Nephron (organoid): ENCODE data around the gene SPIN1.

ENCODE experiments used
- H3K27ac Mint-ChIP-seq, 3 experiments: 2 replicates each; pipeline ENCODE4 v1.8.0; 2020; ENCODE audit warnings: mixed read lengths in 3 of 3, mild to moderate bottlenecking in 2 of 3, moderate library complexity in 1 of 3
- H3K27me3 Mint-ChIP-seq: 2 replicates; pipeline ENCODE4 v1.8.0; 2021; ENCODE audit warnings: low read depth, mild to moderate bottlenecking, moderate library complexity, mixed read lengths
- H3K36me3 Mint-ChIP-seq: 2 replicates; pipeline ENCODE4 v1.8.0; 2020; ENCODE audit warnings: low read depth, mixed read lengths
- H3K4me1 Mint-ChIP-seq: 2 replicates; pipeline ENCODE4 v1.8.0; 2020; ENCODE audit warnings: mixed read lengths
- H3K4me3 Mint-ChIP-seq, 3 experiments: 2 replicates each; pipeline ENCODE4 v1.8.0; 2020; ENCODE audit warnings: mild to moderate bottlenecking in 3 of 3, mixed read lengths in 3 of 3, moderate library complexity in 2 of 3
- H3K9me3 Mint-ChIP-seq: 2 replicates; pipeline ENCODE4 v1.8.0; 2020; ENCODE audit warnings: mixed read lengths
- TF ChIP-seq, protein P1 (sequence below), 3 experiments: fragments of 200-600 bp; sonication (generic); IDR thresholded peaks; one replicate each; pipeline ENCODE4 v1.5.0; 2021; ENCODE audit warnings: antibody characterized with exemption in 3 of 3; ENCODE audit not compliant: unreplicated experiment in 3 of 3

Gene SPIN1

DNA sequence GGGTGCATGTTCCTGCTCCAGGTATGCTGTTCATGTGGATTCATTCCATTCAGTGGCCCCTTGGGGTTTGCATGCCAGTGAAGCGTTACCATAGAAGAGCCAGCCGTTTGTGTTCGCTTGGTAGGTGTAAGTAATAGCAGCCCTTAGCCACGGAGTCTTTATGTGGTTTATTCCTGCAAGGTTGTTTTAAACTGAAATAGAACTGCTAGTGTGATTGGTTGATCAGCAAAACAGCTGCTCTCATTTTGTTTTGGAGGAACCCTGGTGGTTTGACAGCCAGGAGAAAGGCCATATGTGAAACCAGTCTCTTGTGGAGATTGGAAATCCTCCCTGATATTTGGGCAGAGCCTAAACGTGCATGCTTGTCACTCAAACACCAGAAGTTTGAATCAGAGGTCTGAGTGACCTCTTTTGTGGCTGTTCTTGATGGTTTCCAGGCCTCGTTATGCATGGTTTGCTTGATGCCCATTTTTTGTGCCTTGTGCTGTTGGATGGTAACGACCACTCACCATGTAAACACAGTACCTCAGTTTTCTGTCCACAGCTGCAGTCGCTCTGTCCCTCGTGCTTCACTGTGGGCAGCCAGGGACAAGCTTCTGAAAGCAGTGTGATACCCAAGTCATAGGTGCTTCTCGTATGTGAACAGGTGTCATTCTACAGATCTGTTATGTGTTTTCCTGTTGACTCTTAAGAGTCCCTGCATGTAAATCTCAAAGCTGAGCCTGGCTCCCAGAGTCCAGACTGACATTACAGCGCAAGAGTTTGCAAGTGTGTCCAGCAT is 88.4 kb downstream of the SPIN1 start:
- Mint-ChIP-seq H3K36me3 (peaks cover 66% of the 10 kb centered on the region), H3K9me3 (no peaks in the 10 kb centered on the region), H3K4me3 (no peak overlapping the region), H3K4me1 (peaks cover 27% of the 10 kb centered on the region), H3K27me3 (no peaks in the 10 kb centered on the region), H3K27ac (peak overlapping the region in 1 of 3 experiments; percentile 66)
- TF ChIP-seq, protein P1, sequence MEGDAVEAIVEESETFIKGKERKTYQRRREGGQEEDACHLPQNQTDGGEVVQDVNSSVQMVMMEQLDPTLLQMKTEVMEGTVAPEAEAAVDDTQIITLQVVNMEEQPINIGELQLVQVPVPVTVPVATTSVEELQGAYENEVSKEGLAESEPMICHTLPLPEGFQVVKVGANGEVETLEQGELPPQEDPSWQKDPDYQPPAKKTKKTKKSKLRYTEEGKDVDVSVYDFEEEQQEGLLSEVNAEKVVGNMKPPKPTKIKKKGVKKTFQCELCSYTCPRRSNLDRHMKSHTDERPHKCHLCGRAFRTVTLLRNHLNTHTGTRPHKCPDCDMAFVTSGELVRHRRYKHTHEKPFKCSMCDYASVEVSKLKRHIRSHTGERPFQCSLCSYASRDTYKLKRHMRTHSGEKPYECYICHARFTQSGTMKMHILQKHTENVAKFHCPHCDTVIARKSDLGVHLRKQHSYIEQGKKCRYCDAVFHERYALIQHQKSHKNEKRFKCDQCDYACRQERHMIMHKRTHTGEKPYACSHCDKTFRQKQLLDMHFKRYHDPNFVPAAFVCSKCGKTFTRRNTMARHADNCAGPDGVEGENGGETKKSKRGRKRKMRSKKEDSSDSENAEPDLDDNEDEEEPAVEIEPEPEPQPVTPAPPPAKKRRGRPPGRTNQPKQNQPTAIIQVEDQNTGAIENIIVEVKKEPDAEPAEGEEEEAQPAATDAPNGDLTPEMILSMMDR (IDR thresholded peaks at IDR 0.05; ENCODE audit: unreplicated experiment in 3 of 3): no peak

DNA sequence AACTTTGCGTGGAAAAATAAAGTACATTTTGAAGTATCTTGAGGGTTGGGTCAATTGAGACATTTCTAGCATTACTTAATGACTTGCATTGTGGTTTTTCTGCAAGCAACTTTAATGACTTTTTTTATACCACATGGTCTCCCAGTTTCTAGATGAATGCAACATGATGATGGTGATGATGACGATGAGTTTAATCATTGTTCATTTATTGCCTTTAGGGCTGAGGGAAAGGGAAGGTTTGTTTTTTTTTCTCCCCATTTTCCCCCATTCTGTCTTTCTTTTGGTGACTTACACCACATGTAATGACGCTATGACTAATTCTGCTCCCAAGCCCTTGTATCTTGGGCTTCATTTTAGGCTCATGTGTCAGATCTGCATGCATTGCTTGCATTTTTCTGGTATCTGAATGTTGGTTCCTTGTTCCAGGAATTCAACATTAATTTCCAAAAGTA is 89.1 kb downstream of the SPIN1 start:
- H3K36me3 Mint-ChIP-seq: peaks cover 66% of the 10 kb centered on the region
- TF ChIP-seq, protein P1 (IDR thresholded peaks at IDR 0.05; ENCODE audit: unreplicated experiment in 3 of 3): no peak
- H3K27ac Mint-ChIP-seq: peak overlapping the region in 1 of 3 experiments; percentile 66
- H3K27me3 Mint-ChIP-seq: no peaks in the 10 kb centered on the region
- H3K9me3 Mint-ChIP-seq: no peaks in the 10 kb centered on the region
- peaks cover 27% of the 10 kb centered on the region for H3K4me1 Mint-ChIP-seq
- H3K4me3 Mint-ChIP-seq: no peak overlapping the region

DNA sequence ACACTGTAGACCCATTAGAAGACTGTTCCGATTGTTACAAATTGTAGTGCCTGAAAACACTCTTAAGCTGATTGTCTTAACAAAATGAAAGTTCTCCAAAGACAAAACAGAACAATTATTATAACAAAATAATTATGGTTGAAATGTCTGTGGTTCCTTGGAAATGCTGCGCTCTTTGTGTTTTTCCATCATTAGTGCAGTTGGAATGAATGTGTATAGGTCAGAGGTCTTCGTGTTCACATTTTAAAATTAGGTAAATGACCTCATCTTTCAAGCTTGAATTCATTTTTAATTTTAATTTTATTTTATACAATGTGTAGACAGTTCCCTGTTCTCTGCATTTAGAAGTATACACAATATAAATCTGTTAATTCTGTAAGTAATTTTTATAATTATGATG is 90.0 kb downstream of the SPIN1 start:
- peaks cover 62% of the 10 kb centered on the region for H3K36me3 Mint-ChIP-seq
- no peak overlapping the region for H3K27ac Mint-ChIP-seq
- H3K27me3 Mint-ChIP-seq: no peaks in the 10 kb centered on the region
- H3K4me3 Mint-ChIP-seq: no peak overlapping the region
- H3K4me1 Mint-ChIP-seq: peaks cover 27% of the 10 kb centered on the region
- H3K9me3 Mint-ChIP-seq: no peaks in the 10 kb centered on the region
- TF ChIP-seq, protein P1 (IDR thresholded peaks at IDR 0.05; ENCODE audit: unreplicated experiment in 3 of 3): no peak

DNA sequence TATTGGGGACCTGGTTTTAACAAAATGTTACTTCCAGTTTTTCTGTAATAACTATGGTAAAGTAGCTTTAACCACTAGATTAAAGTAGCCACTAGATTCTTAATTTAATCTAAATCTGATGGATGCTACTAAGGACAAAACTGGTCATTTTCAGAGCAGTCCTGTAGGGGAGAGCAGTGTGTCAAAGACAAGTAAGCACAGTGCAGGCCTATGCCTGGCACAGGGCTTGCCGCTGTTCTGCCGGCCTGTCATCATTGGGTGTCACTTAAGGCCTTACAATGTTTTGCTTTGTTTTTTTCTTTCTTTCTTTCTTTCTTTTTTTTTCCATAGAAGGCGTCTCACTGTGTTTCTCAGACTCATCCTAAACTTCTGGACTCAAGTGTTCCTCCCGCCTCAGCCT is 93.7 kb downstream of the SPIN1 start:
- H3K4me1 Mint-ChIP-seq: peaks cover 14% of the 10 kb centered on the region
- no peaks in the 10 kb centered on the region for H3K9me3 Mint-ChIP-seq
- no peak overlapping the region for H3K4me3 Mint-ChIP-seq
- peaks cover 60% of the 10 kb centered on the region for H3K36me3 Mint-ChIP-seq
- H3K27ac Mint-ChIP-seq: no peak overlapping the region
- H3K27me3 Mint-ChIP-seq: no peaks in the 10 kb centered on the region
- TF ChIP-seq, protein P1 (IDR thresholded peaks at IDR 0.05; ENCODE audit: unreplicated experiment in 3 of 3): no peak

DNA sequence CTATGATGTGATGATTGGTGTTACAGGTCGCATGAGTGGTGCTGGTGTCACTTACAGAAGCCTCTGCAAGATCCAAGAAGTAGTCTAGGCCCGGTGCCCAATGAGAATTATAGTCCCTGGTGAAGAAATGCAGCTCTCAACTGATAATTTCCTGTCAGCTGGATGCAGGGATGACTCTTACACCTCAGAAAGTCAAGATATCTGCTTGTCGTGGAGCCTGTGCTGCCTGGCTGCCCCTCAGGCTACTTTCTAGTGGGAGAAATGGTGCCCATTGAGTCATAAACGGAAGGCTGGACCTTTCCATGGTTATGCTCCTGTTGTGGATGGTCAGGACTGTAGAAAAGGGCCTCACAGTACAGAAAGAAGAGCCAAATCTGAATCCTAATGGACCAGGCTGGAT is 99.9 kb downstream of the SPIN1 start:
- Mint-ChIP-seq H3K27ac (no peak overlapping the region), H3K4me1 (peaks cover 6% of the 10 kb centered on the region), H3K27me3 (no peaks in the 10 kb centered on the region), H3K9me3 (no peaks in the 10 kb centered on the region), H3K36me3 (peaks cover 49% of the 10 kb centered on the region), H3K4me3 (no peak overlapping the region)
- TF ChIP-seq, protein P1 (IDR thresholded peaks at IDR 0.05; ENCODE audit: unreplicated experiment in 3 of 3): no peak
